ENCODE results near the gene KAT2B. TPM values are rescaled to one million over a fixed set of nuclear protein-coding genes. Genes with fewer than 3 reads are reported as not detected.

Gene KAT2B
- total RNA-seq, 2 experiments from 2014 or later = 98.2 to 120 TPM

DNA sequence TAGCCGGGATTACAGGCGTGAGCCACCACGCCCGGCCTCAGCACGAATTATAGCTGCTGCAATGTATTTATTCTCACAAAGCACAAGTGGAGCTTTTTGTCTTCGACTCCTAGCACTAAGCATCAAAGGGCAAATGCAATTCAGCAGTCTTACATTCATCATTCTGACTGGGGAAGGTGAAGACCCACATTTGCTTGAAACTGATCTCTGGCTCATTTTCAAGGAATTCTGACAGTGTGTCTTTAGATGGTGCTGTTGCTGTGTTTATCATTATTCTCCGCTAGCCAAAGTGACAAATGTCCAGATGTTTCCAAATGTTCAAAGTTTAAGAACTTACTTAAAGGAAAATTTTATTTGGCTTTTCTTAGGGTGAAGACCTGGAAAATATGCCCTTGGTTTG lies 89.9 kb downstream of the KAT2B start:
- H3K27ac Mint-ChIP-seq = no peak overlapping the region
- no peak overlapping the region for H3K4me3 Mint-ChIP-seq
- ATAC-seq (no peak), DNase-seq (no peak)
- H3K27me3 Mint-ChIP-seq = no peaks in the 10 kb centered on the region
- H3K4me1 Mint-ChIP-seq = peaks cover 21% of the 10 kb centered on the region
- H3K36me3 Mint-ChIP-seq = peaks cover 69% of the 10 kb centered on the region
- no peaks in the 10 kb centered on the region for H3K9me3 Mint-ChIP-seq (ENCODE audit: low read depth)
- CTCF ChIA-PET = no interaction called here

DNA sequence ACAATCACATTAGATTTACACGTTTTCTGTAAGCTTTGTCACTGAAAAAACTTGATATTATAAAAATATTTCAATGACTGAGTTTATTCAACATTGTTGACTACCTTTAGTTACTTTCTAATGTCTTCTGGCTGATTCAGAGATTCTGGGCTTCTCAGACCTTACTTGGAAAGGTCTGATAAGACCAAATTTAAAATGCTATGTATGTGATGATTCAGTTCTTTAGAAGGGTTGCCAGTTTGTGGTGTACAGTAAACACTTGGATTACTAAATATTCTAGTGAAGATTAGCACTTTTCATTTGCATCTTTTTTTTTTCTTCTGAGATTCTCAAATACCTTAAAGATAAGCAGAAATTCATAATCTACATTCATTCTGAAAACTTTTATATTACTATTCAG lies 96.0 kb downstream of the KAT2B start:
- CTCF ChIA-PET = no interaction called here
- H3K36me3 Mint-ChIP-seq = peaks cover 59% of the 10 kb centered on the region

DNA sequence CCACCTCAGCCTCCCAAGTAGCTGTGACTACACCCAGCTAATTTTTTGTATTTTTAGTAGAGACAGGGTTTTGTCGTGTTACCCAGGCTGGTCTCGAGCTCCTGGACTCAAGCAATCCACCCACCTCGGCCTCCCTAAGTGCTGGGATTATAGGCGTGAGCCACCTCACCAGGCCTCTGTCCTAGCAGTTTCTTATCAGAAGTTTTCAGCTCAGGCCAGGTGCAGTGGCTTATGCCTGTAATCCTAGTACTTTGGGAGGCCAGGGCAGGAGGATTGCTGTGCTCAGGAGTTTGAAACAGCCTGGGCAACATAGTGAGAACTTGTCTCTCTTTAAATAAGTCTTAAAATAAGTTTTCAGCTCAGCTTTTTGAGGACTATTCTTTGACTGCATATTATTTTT lies 97.4 kb downstream of the KAT2B start:
- no peak overlapping the region for H3K4me3 Mint-ChIP-seq
- no peak overlapping the region for H3K27ac Mint-ChIP-seq
- ATAC-seq (no peak), DNase-seq (no peak)
- no peaks in the 10 kb centered on the region for H3K27me3 Mint-ChIP-seq
- H3K9me3 Mint-ChIP-seq (ENCODE audit: low read depth) = no peaks in the 10 kb centered on the region
- CTCF ChIA-PET = interaction anchor here (1.5 kb wide), 1 partner anchor 13 kb away, joined by 3 read pairs; no protein-coding TSS in a partner anchor
- peaks cover 63% of the 10 kb centered on the region for H3K36me3 Mint-ChIP-seq
- H3K4me1 Mint-ChIP-seq = peaks cover 6% of the 10 kb centered on the region

More for the DNA sequence above, 96.0 kb downstream of the KAT2B start:
- H3K27ac Mint-ChIP-seq = no peak overlapping the region
- no peaks in the 10 kb centered on the region for H3K9me3 Mint-ChIP-seq (ENCODE audit: low read depth)
- DNase-seq = no peak
- no peak overlapping the region for H3K4me3 Mint-ChIP-seq
- peaks cover 15% of the 10 kb centered on the region for H3K4me1 Mint-ChIP-seq
- ATAC-seq = no peak
- H3K27me3 Mint-ChIP-seq = no peaks in the 10 kb centered on the region

DNA sequence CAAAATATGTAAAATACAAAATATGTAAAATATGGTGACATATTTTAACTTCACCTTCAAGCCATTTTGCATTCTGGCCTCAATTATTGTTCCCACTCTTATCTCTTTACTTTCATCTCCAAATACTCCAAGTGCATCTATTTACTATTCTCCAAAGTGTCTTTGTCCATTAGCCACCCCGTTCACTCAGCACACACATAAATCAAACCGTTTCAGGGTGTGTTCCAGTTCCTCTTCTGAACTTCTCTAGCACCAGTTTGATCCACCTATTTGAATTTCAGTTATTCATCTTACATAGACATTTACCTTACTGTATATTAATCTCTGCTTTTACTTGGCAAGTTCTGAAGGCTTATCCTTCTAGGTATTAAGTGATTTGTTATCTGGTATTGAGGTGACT lies 100.6 kb downstream of the KAT2B start:
- CTCF ChIA-PET = no interaction called here
- peaks cover 3% of the 10 kb centered on the region for H3K4me1 Mint-ChIP-seq
- no peak for ATAC-seq
- H3K27me3 Mint-ChIP-seq = no peaks in the 10 kb centered on the region
- no peak overlapping the region for H3K27ac Mint-ChIP-seq
- no peak overlapping the region for H3K4me3 Mint-ChIP-seq
- H3K9me3 Mint-ChIP-seq (ENCODE audit: low read depth) = no peaks in the 10 kb centered on the region
- peaks cover 60% of the 10 kb centered on the region for H3K36me3 Mint-ChIP-seq
- no peak for DNase-seq

- Mint-ChIP-seq H3K4me1 (peaks cover 2% of the 10 kb centered on the region), H3K4me3 (no peak overlapping the region), H3K27ac (no peak overlapping the region), H3K27me3 (no peaks in the 10 kb centered on the region), H3K9me3 (ENCODE audit: low read depth) (no peaks in the 10 kb centered on the region), H3K36me3 (peaks cover 61% of the 10 kb centered on the region)
- ATAC-seq (no peak), DNase-seq (no peak)
- CTCF ChIA-PET = interaction anchor here (1.0 kb wide), 1 partner anchor 13 kb away, joined by 3 read pairs; no protein-coding TSS in a partner anchor
Measured at GRCh38 chr3:20141316-20141715, 101.1 kb downstream of the KAT2B start.

GRCh38 chr3:20141851-20142250 lies 101.6 kb downstream of the KAT2B start:
- H3K9me3 Mint-ChIP-seq (ENCODE audit: low read depth) = no peaks in the 10 kb centered on the region
- ATAC-seq = no peak
- CTCF ChIA-PET = interaction anchor here (1.0 kb wide), 1 partner anchor 13 kb away, joined by 3 read pairs; no protein-coding TSS in a partner anchor
- no peak overlapping the region for H3K27ac Mint-ChIP-seq
- peaks cover 64% of the 10 kb centered on the region for H3K36me3 Mint-ChIP-seq
- no peaks in the 10 kb centered on the region for H3K27me3 Mint-ChIP-seq
- no peak overlapping the region for H3K4me3 Mint-ChIP-seq
- no peak for DNase-seq
- peaks cover 2% of the 10 kb centered on the region for H3K4me1 Mint-ChIP-seq

- H3K4me3 Mint-ChIP-seq = no peak overlapping the region
- ATAC-seq = no peak
- no peaks in the 10 kb centered on the region for H3K9me3 Mint-ChIP-seq (ENCODE audit: low read depth)
- peaks cover 2% of the 10 kb centered on the region for H3K4me1 Mint-ChIP-seq
- CTCF ChIA-PET = no interaction called here
- peaks cover 65% of the 10 kb centered on the region for H3K36me3 Mint-ChIP-seq
- peak overlapping the region; percentile 1 for H3K27ac Mint-ChIP-seq
- no peaks in the 10 kb centered on the region for H3K27me3 Mint-ChIP-seq
- no peak for DNase-seq
Measured at GRCh38 chr3:20142517-20142916, 102.3 kb downstream of the KAT2B start.

DNA sequence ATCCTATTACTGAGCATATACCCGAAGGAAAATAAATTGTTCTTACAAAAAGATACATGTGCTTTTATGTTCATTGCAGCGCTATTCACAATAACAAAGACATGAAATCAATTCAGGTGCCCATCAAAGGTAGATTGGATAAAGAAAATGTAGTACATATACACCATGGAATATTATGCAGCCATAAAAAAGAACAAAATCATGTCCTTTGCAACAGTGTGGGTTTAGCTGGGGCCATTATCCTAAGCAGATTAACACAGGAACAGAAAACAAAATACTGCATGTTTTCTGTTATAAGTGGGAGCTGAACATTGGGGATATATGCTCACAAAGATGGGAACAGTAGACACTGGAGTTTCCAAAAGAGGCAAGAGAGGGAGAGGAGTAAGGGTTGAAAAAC lies 103.3 kb downstream of the KAT2B start:
- CTCF ChIA-PET = no interaction called here

DNA sequence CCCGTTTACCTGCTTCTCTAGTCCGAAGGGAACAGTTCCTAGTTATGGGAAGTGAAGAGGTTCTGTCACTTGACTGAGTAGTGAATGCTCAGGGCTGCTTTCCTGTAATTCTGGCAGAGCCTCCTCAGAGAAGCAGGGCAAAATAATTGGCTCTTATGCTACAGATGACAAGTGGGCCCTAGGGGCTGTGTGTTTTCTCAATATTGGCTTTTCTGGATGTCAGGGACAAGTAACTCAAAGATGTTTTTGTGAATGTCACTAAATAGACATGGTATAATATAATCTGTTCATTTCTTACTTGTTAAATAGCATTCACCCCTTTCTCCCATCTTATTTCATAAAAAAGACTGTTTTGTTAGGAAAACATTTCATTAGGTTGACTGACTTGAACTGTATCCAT lies 105.6 kb downstream of the KAT2B start:
- H3K4me1 Mint-ChIP-seq = peaks cover 2% of the 10 kb centered on the region
- peaks cover 77% of the 10 kb centered on the region for H3K36me3 Mint-ChIP-seq
- H3K27me3 Mint-ChIP-seq = no peaks in the 10 kb centered on the region
- CTCF ChIA-PET = interaction anchor here (1.5 kb wide), 1 partner anchor 41 kb away, joined by 3 read pairs; no protein-coding TSS in a partner anchor
- no peak overlapping the region for H3K27ac Mint-ChIP-seq
- no peak for ATAC-seq
- DNase-seq = no peak
- H3K9me3 Mint-ChIP-seq (ENCODE audit: low read depth) = no peaks in the 10 kb centered on the region
- no peak overlapping the region for H3K4me3 Mint-ChIP-seq

More for the DNA sequence above, 103.3 kb downstream of the KAT2B start:
- H3K27me3 Mint-ChIP-seq = no peaks in the 10 kb centered on the region
- H3K4me3 Mint-ChIP-seq = no peak overlapping the region
- H3K4me1 Mint-ChIP-seq = peaks cover 2% of the 10 kb centered on the region
- DNase-seq = no peak
- H3K36me3 Mint-ChIP-seq = peaks cover 73% of the 10 kb centered on the region
- no peak for ATAC-seq
- H3K27ac Mint-ChIP-seq = no peak overlapping the region
- H3K9me3 Mint-ChIP-seq (ENCODE audit: low read depth) = no peaks in the 10 kb centered on the region

- DNase-seq = no peak
- Mint-ChIP-seq H3K4me3 (no peak overlapping the region), H3K27ac (no peak overlapping the region), H3K9me3 (ENCODE audit: low read depth) (no peaks in the 10 kb centered on the region), H3K36me3 (peaks cover 76% of the 10 kb centered on the region), H3K4me1 (peaks cover 2% of the 10 kb centered on the region), H3K27me3 (no peaks in the 10 kb centered on the region)
- CTCF ChIA-PET = interaction anchor here (1.5 kb wide), 1 partner anchor 42 kb away, joined by 3 read pairs; no protein-coding TSS in a partner anchor
- no peak for ATAC-seq
Measured at GRCh38 chr3:20146301-20146700, 106.1 kb downstream of the KAT2B start.

- Mint-ChIP-seq H3K27ac (no peak overlapping the region), H3K9me3 (ENCODE audit: low read depth) (no peaks in the 10 kb centered on the region), H3K27me3 (no peaks in the 10 kb centered on the region), H3K4me3 (no peak overlapping the region), H3K36me3 (peaks cover 70% of the 10 kb centered on the region), H3K4me1 (peaks cover 2% of the 10 kb centered on the region)
- DNase-seq (no peak), ATAC-seq (no peak)
- CTCF ChIA-PET = no interaction called here
Measured at GRCh38 chr3:20147361-20147760, 107.1 kb downstream of the KAT2B start.

- CTCF ChIA-PET = no interaction called here
- H3K4me1 Mint-ChIP-seq = peaks cover 2% of the 10 kb centered on the region
- H3K36me3 Mint-ChIP-seq = peaks cover 64% of the 10 kb centered on the region
Measured at GRCh38 chr3:20148466-20148865, 108.2 kb downstream of the KAT2B start.

DNA sequence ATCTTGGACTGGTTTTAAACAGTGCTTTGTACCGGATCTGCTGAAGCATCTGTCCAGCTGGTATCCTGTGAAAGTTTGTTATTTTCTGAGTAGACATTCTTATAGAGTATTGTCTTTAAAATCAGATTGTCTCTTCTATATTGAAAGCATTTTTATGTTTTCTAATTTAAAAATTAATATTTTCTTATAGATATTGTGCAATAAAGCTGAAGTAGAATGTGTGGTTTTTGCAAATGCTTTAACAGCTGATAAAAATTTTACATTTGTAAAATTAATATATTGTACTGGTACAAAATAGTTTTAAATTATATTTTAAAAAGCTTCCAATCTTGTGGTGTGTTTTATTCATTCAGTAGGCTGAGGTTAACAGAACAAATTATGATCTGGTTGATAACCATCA lies 113.8 kb downstream of the KAT2B start:
- Mint-ChIP-seq H3K4me1 (no peaks in the 10 kb centered on the region), H3K27ac (no peak overlapping the region), H3K9me3 (ENCODE audit: low read depth) (no peaks in the 10 kb centered on the region), H3K27me3 (no peaks in the 10 kb centered on the region), H3K4me3 (no peak overlapping the region), H3K36me3 (peaks cover 57% of the 10 kb centered on the region)
- ATAC-seq (no peak), DNase-seq (no peak)
- CTCF ChIA-PET = interaction anchor here (1.1 kb wide), 1 partner anchor 12 kb away, joined by 3 read pairs; no protein-coding TSS in a partner anchor

More at GRCh38 chr3:20148466-20148865, 108.2 kb downstream of the KAT2B start:
- H3K9me3 Mint-ChIP-seq (ENCODE audit: low read depth) = no peaks in the 10 kb centered on the region
- no peak overlapping the region for H3K4me3 Mint-ChIP-seq
- H3K27me3 Mint-ChIP-seq = no peaks in the 10 kb centered on the region
- no peak for ATAC-seq
- no peak for DNase-seq
- H3K27ac Mint-ChIP-seq = no peak overlapping the region

DNA sequence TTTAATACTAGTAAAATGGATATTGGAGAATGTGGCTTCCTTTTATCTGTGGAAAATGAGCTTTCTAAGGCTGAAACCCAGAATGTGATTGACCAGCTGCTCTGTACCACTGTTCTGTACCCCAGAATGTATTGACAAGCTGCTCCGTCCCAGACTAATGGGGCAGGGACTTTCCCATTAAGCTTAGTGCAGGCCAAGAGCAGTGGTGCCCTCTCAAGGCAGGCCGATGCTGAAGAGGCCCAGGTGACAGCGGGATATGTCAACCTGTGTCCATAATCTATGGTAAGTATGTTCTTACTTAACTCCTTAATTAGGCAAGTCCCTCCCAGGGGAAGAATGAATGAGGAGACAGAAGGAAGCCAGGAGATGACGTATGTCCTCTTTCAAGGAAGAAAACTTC lies 114.7 kb downstream of the KAT2B start:
- CTCF ChIA-PET = interaction anchor here (1.1 to 2.6 kb wide), 2 partner anchors 13 to 15 kb away, joined by 3 to 6 read pairs; no protein-coding TSS in a partner anchor

More for the DNA sequence above, 114.7 kb downstream of the KAT2B start:
- DNase-seq = no peak
- no peak overlapping the region for H3K4me3 Mint-ChIP-seq
- H3K36me3 Mint-ChIP-seq = peaks cover 54% of the 10 kb centered on the region
- no peak for ATAC-seq
- no peaks in the 10 kb centered on the region for H3K9me3 Mint-ChIP-seq (ENCODE audit: low read depth)
- H3K4me1 Mint-ChIP-seq = peaks cover 4% of the 10 kb centered on the region
- H3K27ac Mint-ChIP-seq = no peak overlapping the region
- H3K27me3 Mint-ChIP-seq = no peaks in the 10 kb centered on the region

All from activated CD8-positive, alpha-beta memory T cell treated with anti-CD3 and anti-CD28 coated beads, Interleukin-2, amount 10 ng/mL, durations not matched to agents 7 days and 5 days (primary cell).